Lung (tissue), 12 donors: ENCODE measurements around the gene LRRC8B. TPM values are rescaled to one million over a fixed set of nuclear protein-coding genes. Genes with fewer than 3 reads are reported as not detected.
A peak's percentile ranks its signal among the peaks of the same experiment; 100 is the strongest.

ENCODE experiments used
- ATAC-seq: fragments of 200-7000 bp; cut with Tn5 transposase; one replicate; pipeline ENCODE4 v1.9.1; 2020; ENCODE audit warnings: moderate number of reproducible peaks; ENCODE audit not compliant: insufficient read depth, low FRiP score
- DNase-seq, 3 donors: peaks; one replicate each; pipeline ENCODE4 v3.0.0-alpha.2; 2013 to 2017
- H3K27ac ChIP-seq, 2 donors: one replicate each; pipeline ENCODE4 v1.5.1; 2013; ENCODE audit warnings: mild to moderate bottlenecking in 2 of 2, moderate library complexity in 2 of 2, control low read depth in 1 of 2, inconsistent platforms in 1 of 2, low read depth in 1 of 2, low read length in 1 of 2
- H3K27me3 ChIP-seq, 3 donors: one replicate each; pipeline ENCODE4 v1.5.1; 2013; ENCODE audit warnings: low read length in 2 of 3; ENCODE audit not compliant: control insufficient read depth in 3 of 3, insufficient read depth in 3 of 3
- H3K36me3 ChIP-seq, 4 donors: one replicate each; pipeline ENCODE4 v1.5.1; 2013; ENCODE audit warnings: low read length in 4 of 4, mild to moderate bottlenecking in 1 of 4, moderate library complexity in 1 of 4; ENCODE audit not compliant: control insufficient read depth in 4 of 4, insufficient read depth in 4 of 4
- H3K4me1 ChIP-seq, 5 donors: one replicate each; pipeline ENCODE4 v1.5.1; 2013; ENCODE audit warnings: low read length in 5 of 5, mild to moderate bottlenecking in 2 of 5, moderate library complexity in 1 of 5; ENCODE audit not compliant: control insufficient read depth in 5 of 5, insufficient read depth in 5 of 5
- H3K4me3 ChIP-seq: one replicate; pipeline ENCODE4 v1.5.1; 2013; ENCODE audit warnings: mild to moderate bottlenecking, control low read depth, moderate library complexity
- H3K9ac ChIP-seq, 2 donors: one replicate each; pipeline ENCODE4 v1.5.1; 2013; ENCODE audit warnings: low read length in 2 of 2, control low read depth in 1 of 2; ENCODE audit not compliant: insufficient read depth in 1 of 2
- H3K9me3 ChIP-seq, 4 donors: one replicate each; pipeline ENCODE4 v1.5.1; 2013; ENCODE audit warnings: low read length in 3 of 4, mild to moderate bottlenecking in 1 of 4, moderate library complexity in 1 of 4; ENCODE audit not compliant: control insufficient read depth in 4 of 4, insufficient read depth in 3 of 4
- WGBS, 2 donors: extraction: QIAGEN DNeasy Blood & Tissue Kit; methylation state at CpG; one replicate each; pipeline ENCODE4 v1.1.7; 2013; 5-methylcytosine and 5-hydroxymethylcytosine counted together
- polyA plus RNA-seq, 2 donors: library from polyadenylated mRNA; stranded (reverse); fragments of 200-250 nt; gene quantifications; one replicate each; pipeline ENCODE4 v1.2.1, GENCODE V29; 2013
- total RNA-seq, 2 donors: library from RNA; depleted of rRNA in 1 of 2; stranded (reverse); fragments of >200 nt in 1 of 2; gene quantifications; one replicate each; pipeline ENCODE4 v1.2.1, GENCODE V29; 2014 to 2021
- TF ChIP-seq, protein P1 (sequence below): IDR thresholded peaks from 2 replicates; pipeline ENCODE4 v1.5.1; 2012; ENCODE audit warnings: mild to moderate bottlenecking; ENCODE audit errors: control extremely low read depth, extremely low read depth
- donor health status: control.
- donor health status: control.
- donor health status: Bipolar disorder and iron deficiency.
- donor health status: healthy.
- donor health status: DM: yes; HTN: yes; CAD: no.

The LRRC8B gene
- total and polyA plus RNA-seq, 4 donors, result 4.3 to 22.8 (median 11.0) TPM

DNA sequence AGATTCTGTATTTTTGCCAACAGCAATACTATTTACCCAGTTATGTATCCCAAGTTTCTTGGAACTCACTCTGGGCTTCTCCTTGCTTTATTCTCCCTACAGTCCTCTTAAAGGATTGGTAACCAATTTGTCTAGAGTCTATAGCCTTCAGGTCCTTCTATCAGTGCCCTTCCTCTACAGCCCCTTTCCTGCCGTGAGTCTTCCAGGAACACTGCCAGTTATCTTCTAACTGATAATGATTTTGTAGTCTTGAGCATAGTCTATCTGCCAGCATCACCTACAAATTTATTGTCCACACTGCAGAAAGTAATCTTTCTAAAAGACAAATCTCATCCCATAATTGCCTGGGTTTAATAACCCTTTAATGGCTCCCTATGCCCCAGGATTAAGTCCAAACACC, 8.2 kb downstream of the LRRC8B start:
- H3K36me3 ChIP-seq, result peaks cover 0 to 6% (median 2%) of the 10 kb centered on the region in 4 donors
- TF ChIP-seq, protein P1, sequence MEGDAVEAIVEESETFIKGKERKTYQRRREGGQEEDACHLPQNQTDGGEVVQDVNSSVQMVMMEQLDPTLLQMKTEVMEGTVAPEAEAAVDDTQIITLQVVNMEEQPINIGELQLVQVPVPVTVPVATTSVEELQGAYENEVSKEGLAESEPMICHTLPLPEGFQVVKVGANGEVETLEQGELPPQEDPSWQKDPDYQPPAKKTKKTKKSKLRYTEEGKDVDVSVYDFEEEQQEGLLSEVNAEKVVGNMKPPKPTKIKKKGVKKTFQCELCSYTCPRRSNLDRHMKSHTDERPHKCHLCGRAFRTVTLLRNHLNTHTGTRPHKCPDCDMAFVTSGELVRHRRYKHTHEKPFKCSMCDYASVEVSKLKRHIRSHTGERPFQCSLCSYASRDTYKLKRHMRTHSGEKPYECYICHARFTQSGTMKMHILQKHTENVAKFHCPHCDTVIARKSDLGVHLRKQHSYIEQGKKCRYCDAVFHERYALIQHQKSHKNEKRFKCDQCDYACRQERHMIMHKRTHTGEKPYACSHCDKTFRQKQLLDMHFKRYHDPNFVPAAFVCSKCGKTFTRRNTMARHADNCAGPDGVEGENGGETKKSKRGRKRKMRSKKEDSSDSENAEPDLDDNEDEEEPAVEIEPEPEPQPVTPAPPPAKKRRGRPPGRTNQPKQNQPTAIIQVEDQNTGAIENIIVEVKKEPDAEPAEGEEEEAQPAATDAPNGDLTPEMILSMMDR, result no peak
- no peaks in the 10 kb centered on the region for H3K9me3 ChIP-seq
- no peak for ATAC-seq
- no peak overlapping the region for H3K27ac ChIP-seq
- no peak overlapping the region for H3K4me3 ChIP-seq
- peaks cover 0 to 6% (median 0%) of the 10 kb centered on the region in 5 donors for H3K4me1 ChIP-seq
- no peak for DNase-seq
- H3K9ac ChIP-seq, result no peak overlapping the region
- 82 to 89% methylated on average over 1 of the region's 1 CpG for WGBS, 2 donors
- H3K27me3 ChIP-seq, result no peaks in the 10 kb centered on the region

DNA sequence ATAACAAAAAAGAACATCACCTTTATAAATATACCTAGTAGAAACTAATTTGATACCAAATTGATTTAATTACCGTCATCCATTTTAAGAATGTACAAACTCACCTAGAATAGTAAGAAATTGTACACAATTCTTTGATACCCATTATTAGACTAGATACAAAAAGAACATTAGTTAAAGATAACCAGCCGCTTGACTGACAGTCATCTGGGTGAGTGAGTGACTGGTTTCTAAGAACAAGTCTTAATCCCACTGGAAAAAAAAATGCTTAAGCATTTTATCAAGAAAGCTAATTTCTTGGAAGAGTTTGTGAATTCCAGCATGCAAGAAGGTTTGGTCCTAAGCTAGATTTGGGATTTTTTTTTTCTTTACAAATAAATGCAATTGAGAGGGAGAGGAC, 10.9 kb downstream of the LRRC8B start:
- H3K9me3 ChIP-seq, result no peaks in the 10 kb centered on the region
- no peak for ATAC-seq
- H3K9ac ChIP-seq, result no peak overlapping the region
- TF ChIP-seq, protein P1, result no peak
- no peaks in the 10 kb centered on the region for H3K27me3 ChIP-seq
- H3K4me3 ChIP-seq, result no peak overlapping the region
- DNase-seq, result no peak
- peaks cover 0 to 9% (median 0%) of the 10 kb centered on the region in 5 donors for H3K4me1 ChIP-seq
- H3K27ac ChIP-seq, result no peak overlapping the region
- peaks cover 0 to 2% (median under 1%) of the 10 kb centered on the region in 4 donors for H3K36me3 ChIP-seq
- 92 to 98% methylated on average over 2 of the region's 2 CpGs for WGBS, 2 donors

DNA sequence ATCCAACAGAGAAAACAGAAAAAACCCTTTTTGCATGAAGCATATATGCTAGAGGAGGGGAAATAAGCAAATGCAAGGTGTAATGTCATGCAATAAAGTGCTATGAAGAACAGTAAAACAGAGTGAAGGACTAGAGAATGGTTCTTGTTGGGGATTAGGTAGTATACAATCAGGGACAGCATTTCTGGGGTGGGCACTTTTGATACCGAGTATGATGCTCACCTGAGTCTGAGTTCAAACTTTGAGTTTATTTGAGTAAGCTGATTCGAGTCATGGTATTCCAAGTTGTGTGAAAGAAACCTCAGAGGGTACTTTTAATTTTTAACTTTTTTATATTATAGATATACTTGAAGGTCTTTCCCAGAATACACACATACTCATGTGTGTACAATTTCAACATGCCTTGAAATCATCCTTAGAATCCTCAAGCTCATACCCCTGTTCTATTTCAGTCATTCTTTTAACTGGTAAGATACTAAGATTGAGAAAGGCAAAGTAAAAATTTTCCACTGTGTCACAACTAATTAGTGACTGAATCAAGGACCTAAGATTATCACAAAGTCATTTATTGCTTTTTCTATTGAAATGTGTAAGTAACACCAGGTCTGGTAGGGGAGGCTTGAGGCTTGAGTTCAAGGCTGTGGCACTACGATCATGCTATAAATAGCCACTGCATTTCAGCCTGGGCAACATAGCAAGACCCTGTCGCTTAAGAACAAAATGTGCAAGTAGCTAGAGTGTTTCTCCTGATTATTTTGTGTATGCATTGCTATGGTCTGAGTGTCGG, 12.1 kb downstream of the LRRC8B start:
- no peak overlapping the region for H3K4me3 ChIP-seq
- H3K27me3 ChIP-seq, result no peaks in the 10 kb centered on the region
- ATAC-seq, result no peak
- H3K27ac ChIP-seq, result no peak overlapping the region
- WGBS, 2 donors, result 92 to 96% methylated on average over 5 of the region's 5 CpGs
- no peak for DNase-seq
- peaks cover 0 to 2% (median 0%) of the 10 kb centered on the region in 4 donors for H3K36me3 ChIP-seq
- TF ChIP-seq, protein P1, result no peak
- no peaks in the 10 kb centered on the region for H3K9me3 ChIP-seq
- peaks cover 0 to 9% (median 0%) of the 10 kb centered on the region in 5 donors for H3K4me1 ChIP-seq
- no peak overlapping the region for H3K9ac ChIP-seq

DNA sequence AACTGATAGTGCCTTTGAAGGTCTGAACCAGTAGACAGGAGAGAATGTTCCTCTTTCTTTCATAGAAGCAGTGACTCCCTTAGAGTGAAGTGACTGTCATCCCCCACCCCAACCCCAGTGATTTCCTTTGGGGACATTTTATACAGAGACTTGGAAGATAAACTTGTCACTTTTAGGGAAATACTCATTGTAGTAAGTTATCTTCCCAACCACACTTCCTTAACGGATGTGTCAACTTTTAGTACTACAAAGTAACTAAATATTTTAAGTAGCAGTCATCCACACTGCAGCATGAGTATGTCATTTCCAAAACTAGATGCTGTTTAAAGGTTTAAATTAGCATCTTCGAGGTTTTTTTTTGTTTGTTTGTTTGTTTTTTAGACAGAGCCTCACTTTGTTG, 13.7 kb downstream of the LRRC8B start:
- DNase-seq (no peak), ATAC-seq (no peak)
- H3K4me1 ChIP-seq, result peaks cover 0 to 9% (median 0%) of the 10 kb centered on the region in 5 donors
- TF ChIP-seq, protein P1, result no peak
- H3K36me3 ChIP-seq, result peaks cover 0 to 2% (median 0%) of the 10 kb centered on the region in 4 donors
- WGBS, 2 donors, result 15 to 41% methylated on average over 2 of the region's 2 CpGs
- H3K27ac ChIP-seq, result peak overlapping the region in 1 of 2 donors; percentile 53
- H3K9me3 ChIP-seq, result no peaks in the 10 kb centered on the region
- no peaks in the 10 kb centered on the region for H3K27me3 ChIP-seq
- no peak overlapping the region for H3K9ac ChIP-seq
- no peak overlapping the region for H3K4me3 ChIP-seq
